HL-60 (cell line): ENCODE data around the gene RAB8A.
"Not testable (repeated sequence)": the region's sequence is repeated elsewhere in the genome, so short reads cannot be mapped to it uniquely, and the experiment has no call there.

Source experiments
- DNase-seq, 2 experiments: peaks; one replicate each; pipeline ENCODE4 v3.0.0-alpha.2; 2010 to 2020; ENCODE audit warnings: low read depth in 1 of 2, low spot score in 1 of 2
- H3K27ac ChIP-seq: fragments of 250-450 bp; sonication (Bioruptor Pico); replicated peaks from 2 replicates; pipeline ENCODE4 v1.5.1; 2020; ENCODE audit warnings: mild to moderate bottlenecking, moderate library complexity
- H3K27me3 ChIP-seq: fragments of 250-450 bp; sonication (Bioruptor Pico); 2 replicates; pipeline ENCODE4 v1.5.1; 2021; ENCODE audit warnings: mild to moderate bottlenecking, moderate library complexity; ENCODE audit not compliant: insufficient read depth, poor library complexity, severe bottlenecking
- H3K4me3 ChIP-seq: replicated peaks from 2 replicates; pipeline ENCODE4 v1.5.1; 2011; ENCODE audit warnings: mild to moderate bottlenecking, control low read depth, low read length; ENCODE audit not compliant: insufficient read depth
- CTCF ChIP-seq: IDR thresholded peaks from one replicate; pipeline ENCODE4 v1.5.1; 2011; ENCODE audit warnings: low read length, control low read depth, inconsistent platforms; ENCODE audit not compliant: insufficient read depth
- GABPA ChIP-seq: IDR thresholded peaks from 2 replicates; pipeline ENCODE4 v1.6.1; 2012; ENCODE audit warnings: low read depth
- POLR2AphosphoS5 ChIP-seq: IDR thresholded peaks from 2 replicates; pipeline ENCODE4 v1.6.1; 2012; ENCODE audit warnings: low read depth
- REST ChIP-seq: IDR thresholded peaks from 2 replicates; pipeline ENCODE4 v1.6.1; 2012; ENCODE audit warnings: low read depth; ENCODE audit not compliant: insufficient replicate concordance
- SPI1 ChIP-seq: IDR thresholded peaks from 2 replicates; pipeline ENCODE4 v1.6.1; 2012; ENCODE audit warnings: low read depth, mild to moderate bottlenecking, borderline replicate concordance

RAB8A gene

DNA sequence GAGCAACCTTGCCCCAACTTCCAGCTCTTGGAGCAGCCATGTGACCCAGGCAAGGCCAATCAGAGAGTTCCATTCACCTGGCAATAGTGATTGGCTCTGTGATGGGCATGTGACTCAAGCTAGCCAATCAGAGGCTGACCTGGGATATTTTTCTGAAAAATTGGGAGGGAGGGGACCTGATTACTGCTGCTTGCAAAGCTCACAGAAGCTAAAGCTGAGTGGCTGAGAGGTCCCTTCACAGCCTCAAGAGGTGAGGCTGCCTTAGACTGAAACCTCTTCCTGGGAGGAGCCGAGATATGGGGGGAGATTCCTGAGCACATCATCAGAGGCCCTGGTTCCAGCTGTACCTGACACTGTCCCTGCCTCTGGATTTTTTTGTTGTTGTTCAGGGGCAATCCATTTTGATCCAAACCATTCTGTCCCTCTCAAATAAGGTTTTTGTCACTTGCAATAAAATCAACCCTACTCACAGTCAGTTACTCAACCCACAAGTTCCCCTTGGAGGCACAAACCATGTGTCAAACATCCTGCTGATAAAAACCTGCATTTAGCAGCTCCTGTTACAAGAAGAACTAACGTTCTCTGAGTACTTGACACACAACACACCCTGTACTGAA is 56.9 kb downstream of the RAB8A start:
- no peak overlapping the region for H3K4me3 ChIP-seq
- no peak; the same call in 1 of the 2 replicates for TF ChIP-seq POLR2AphosphoS5
- TF ChIP-seq CTCF, result no peak
- no peak for TF ChIP-seq GABPA
- TF ChIP-seq REST, result peak; percentile 26

DNA sequence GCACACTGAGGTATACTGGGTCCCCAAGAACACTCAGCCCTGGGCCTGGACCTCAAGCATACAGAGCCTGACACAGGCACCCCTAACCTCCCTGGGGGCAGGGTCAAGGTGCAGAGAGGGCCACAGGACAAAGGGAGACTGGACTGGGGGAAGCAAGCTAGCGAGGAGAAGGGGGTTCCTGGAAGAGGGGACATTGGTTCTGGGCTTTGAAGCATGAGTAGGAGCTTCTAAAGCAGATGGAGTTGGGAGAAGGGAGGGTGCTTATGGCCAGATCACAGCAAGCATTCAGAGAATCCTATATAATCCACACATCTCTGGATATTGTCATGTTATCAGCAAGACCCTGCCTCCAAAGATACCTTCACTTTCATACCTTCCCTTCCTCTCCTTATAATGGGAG is 58.4 kb downstream of the RAB8A start:
- TF ChIP-seq GABPA, result no peak
- no peak for TF ChIP-seq POLR2AphosphoS5
- TF ChIP-seq CTCF, result no peak
- TF ChIP-seq SPI1, result no peak
- TF ChIP-seq REST, result no peak
- H3K27me3 ChIP-seq, result no peaks in the 10 kb centered on the region
- DNase-seq, result no peak
- peak overlapping the region; percentile 82 for H3K27ac ChIP-seq
- no peak overlapping the region for H3K4me3 ChIP-seq

More for the DNA sequence above, 56.9 kb downstream of the RAB8A start:
- H3K27ac ChIP-seq, result peak overlapping the region; percentile 82
- H3K27me3 ChIP-seq, result no peaks in the 10 kb centered on the region
- peak in 1 of 2 experiments; percentile 88 for DNase-seq

DNA sequence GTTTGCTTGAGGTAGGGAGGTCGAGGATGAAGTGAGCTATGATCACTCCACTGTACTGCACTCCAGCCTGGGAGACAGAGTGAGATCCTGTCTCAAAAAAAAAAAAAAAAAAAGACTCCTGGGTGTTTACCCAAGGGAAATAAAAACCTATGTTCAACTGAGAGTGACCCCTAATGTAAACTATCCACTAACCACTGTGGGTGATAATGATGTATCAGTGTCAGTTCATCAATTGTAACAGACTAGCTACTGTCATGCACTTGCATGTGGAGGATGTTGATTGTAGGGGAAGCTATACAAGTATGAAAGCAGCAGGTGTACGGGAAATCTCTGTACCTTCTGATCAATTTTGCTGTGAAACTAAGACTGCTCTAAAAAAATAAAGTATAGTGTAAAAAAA is 64.3 kb downstream of the RAB8A start:
- Histone ChIP-seq H3K27me3 (no peaks in the 10 kb centered on the region), H3K27ac (no peak overlapping the region), H3K4me3 (no peak overlapping the region)
- no peak for TF ChIP-seq POLR2AphosphoS5
- TF ChIP-seq SPI1, result no peak
- TF ChIP-seq CTCF, result no peak
- no peak for TF ChIP-seq GABPA
- TF ChIP-seq REST, result no peak
- no peak for DNase-seq

DNA sequence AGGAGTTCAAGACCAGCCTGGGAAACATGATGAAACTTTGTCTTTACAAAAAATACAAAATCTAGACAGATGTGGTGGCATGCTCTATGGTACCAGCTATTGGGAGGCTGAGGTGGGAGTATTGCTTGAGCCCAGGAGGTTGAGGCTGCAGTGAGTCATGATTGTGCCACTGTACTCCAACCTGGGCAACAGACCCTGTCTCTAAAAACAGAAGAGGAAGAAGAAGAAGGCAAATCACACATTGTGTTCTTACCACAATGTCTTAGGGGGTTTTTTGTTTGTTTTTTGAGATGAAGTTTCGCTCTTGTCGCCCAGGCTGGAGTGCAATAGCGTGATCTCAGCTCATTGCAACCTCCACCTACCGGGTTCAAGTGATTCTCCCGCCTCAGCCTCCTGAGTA is 67.2 kb downstream of the RAB8A start:
- not testable (repeated sequence) for H3K4me3 ChIP-seq, H3K27ac ChIP-seq, H3K27me3 ChIP-seq
- peak in 1 of 2 experiments; percentile 26 for DNase-seq
